Stimulated activated naive CD4-positive, alpha-beta T cell treated with Interleukin-2 at 50 U/mL for 16 hours (primary cell): Measurements from ENCODE around the gene OR56B4.
"Not testable (repeated sequence)": the region's sequence is repeated elsewhere in the genome, so short reads cannot be mapped to it uniquely, and the experiment has no call there.

ENCODE experiments used
- DNase-seq: peaks from one replicate; lab custom pipeline; 2025; lab: John Stamatoyannopoulos, UW

OR56B4 gene, protein sequence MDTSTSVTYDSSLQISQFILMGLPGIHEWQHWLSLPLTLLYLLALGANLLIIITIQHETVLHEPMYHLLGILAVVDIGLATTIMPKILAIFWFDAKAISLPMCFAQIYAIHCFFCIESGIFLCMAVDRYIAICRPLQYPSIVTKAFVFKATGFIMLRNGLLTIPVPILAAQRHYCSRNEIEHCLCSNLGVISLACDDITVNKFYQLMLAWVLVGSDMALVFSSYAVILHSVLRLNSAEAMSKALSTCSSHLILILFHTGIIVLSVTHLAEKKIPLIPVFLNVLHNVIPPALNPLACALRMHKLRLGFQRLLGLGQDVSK

DNA sequence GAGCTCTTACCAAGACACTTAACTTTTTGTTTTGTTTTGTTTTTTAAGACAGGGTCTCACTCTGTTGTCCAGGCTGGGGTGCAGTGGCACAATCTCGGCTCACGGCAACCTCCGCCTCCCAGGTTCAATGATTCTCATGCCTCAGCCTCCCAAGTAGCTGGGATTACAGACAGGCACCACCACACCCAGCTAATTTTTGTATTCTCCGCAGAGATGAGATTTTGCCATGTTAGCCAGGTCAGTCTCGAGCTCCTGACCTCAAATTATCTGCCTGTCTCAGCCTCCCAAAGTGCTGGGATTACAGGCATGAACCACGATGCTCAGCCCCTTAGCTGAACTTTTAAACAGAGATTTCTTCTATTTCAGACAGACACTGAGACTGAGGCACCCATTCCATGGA lies at the start of gene OR56B4:
TSS of gene OR56B4 (plus strand) at position 301 of the 400 bp plus-strand sequence. CDS start at position 396, 95 bp downstream.
- not testable (repeated sequence) for DNase-seq

GRCh38 chr11:6061475-6061874 lies 46.0 kb upstream of the OR56B4 start:
- DNase-seq = no peak

- no peak for DNase-seq
These were observed 44.7 kb upstream of the OR56B4 start for GRCh38 chr11:6062691-6063358.

GRCh38 chr11:6067502-6067901 lies 40.0 kb upstream of the OR56B4 start:
- no peak for DNase-seq

DNA sequence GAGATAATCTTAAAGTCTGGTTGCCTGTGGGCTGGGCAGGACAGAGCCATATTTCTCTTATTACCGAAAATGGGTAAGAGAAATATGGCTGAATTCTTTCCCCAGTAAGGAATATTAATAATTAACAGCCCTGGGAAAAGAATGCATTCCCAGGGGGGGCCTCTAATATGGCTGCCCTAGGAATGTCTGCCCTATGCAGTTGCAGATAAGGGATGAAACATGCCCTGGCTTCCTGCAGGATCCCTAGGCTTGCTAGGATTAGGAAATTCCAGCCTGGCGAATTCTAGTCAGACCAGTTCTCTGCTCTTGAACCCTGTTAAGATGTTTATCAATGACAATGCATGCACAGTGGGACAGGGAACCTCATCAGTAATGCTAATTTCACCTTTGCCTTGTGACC lies 31.0 kb upstream of the OR56B4 start:
- DNase-seq = not testable (repeated sequence)

- DNase-seq = no peak
These were observed 29.8 kb upstream of the OR56B4 start for GRCh38 chr11:6077723-6078122.

GRCh38 chr11:6079463-6079862 lies 28.0 kb upstream of the OR56B4 start:
- DNase-seq = no peak

DNA sequence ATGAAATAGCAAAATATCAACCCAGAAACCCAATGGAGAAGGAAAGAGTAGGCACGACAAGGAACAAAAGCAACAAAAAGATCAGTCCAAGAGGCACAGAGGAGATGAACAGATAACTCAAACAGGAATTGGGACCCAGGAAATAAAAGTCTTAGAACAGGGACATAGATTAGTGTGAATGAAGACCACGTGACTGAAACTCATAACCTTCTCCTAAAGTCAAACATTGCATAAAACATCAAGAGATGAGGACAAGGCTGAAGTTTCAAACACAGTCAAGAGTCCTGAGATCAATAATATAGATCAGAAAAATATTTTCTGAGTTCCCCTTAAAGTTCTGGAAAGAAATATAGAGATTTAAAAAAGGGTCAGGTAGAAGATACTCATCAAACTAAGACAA lies 24.4 kb upstream of the OR56B4 start:
- no peak for DNase-seq

- DNase-seq = no peak
These were observed 22.9 kb upstream of the OR56B4 start for GRCh38 chr11:6084587-6084986.

GRCh38 chr11:6094186-6094585 lies 13.3 kb upstream of the OR56B4 start:
- no peak for DNase-seq

GRCh38 chr11:6095798-6096197 lies 11.7 kb upstream of the OR56B4 start:
- DNase-seq = no peak

DNA sequence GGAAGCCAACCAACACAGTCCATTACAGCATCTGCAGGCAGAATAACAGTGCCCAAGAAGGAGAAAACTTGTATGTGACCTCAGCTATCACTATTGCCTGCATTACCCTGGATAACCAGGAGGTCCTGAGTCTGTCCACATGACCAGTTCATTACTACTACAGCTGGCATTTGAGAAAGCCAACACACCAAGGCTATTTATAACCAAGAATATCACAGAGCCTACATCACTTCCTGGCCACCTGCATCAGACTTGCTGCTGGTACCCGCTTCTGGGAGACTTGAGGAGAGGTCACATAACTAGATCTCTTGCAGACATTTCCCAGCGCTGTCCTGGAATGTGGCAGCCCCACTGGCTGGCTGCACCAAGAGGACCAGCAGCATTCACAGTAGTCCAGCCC lies 11.1 kb upstream of the OR56B4 start:
- DNase-seq = no peak

DNA sequence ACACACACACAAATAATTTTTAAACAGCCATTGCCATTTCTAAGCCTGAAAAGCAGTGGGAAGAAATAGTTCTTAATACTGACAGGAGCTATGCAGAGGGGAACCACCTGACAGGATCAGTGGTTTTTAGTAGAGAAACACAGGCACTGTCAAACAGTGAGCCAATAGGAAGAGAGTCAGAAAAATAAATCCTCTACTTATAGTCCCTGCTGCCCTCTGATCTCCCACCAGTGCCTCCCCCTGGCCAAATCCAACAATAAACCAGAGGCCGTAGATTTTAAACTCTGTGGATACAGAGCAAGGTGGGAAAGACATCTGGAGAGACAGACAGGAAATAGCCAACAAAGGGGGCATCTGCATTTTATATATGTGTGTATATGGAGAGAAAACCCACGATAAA lies 7.9 kb upstream of the OR56B4 start:
- DNase-seq = no peak

GRCh38 chr11:6110011-6110410 lies 2.5 kb downstream of the OR56B4 start:
- no peak for DNase-seq

- no peak for DNase-seq
These were observed 4.2 kb downstream of the OR56B4 start for GRCh38 chr11:6111673-6112072.

- DNase-seq = no peak
These were observed 9.2 kb downstream of the OR56B4 start for GRCh38 chr11:6116638-6117037.

DNA sequence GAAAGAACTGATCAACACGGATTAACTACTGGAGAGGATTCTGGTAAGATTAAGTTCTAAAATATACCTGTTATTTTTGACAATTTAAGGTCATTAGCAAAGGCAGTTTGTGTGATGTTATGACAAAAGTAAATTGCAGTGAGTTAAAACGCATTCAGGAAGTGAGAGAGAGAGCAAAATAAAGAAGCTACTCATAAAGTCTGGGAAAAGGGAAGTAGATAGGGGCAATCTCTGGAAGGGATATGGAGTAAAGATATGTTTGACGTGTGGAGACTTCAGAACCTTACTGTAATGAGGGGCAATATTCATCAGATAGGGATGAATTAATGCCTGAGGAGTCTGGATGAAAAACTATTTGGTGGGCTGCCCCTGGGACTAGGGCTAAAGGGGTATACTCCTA lies 16.8 kb downstream of the OR56B4 start:
- no peak for DNase-seq

DNA sequence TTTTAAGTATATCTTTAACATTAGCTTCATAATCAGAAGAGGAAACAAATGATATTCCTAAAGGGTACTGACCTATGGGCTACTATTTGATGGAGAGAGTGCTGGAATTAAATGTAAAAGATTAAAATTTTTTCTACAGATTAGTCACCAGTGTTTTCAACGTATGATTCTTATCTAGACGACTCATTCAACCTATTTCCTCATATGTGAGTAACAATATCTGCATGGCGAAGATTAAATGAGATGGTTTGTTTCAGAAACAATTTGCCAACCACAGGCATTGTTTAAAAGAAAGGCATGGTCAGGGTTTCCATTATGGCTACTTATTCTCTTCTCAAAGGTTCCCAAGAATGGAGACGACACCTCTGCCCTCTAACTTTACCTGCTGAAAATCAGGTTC lies 20.4 kb downstream of the OR56B4 start:
- DNase-seq = no peak

GRCh38 chr11:6129011-6129410 lies 21.5 kb downstream of the OR56B4 start:
- no peak for DNase-seq

DNA sequence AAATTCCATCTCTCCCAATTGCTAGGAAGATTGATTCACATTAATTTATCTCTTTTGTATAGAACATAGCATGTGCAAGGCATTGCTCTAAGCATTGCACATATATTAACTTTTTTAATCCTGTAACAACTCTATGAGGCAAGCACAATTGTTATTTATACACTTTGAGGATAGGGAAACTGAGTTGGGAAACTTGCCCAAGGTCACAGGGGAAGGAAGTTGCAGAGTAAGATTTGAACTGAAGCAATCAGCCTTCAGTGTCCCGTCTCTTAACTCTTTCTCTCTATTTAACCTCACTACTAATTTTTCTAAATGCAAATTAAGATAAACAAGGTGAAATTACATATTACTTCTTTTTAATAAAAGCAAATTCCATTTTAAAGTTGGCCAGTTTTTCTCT lies 22.2 kb downstream of the OR56B4 start:
- no peak for DNase-seq

GRCh38 chr11:6132431-6132830 lies 24.9 kb downstream of the OR56B4 start:
- DNase-seq = no peak

GRCh38 chr11:6135936-6136335 lies 28.5 kb downstream of the OR56B4 start:
- DNase-seq = not testable (repeated sequence)

GRCh38 chr11:6142936-6143335 lies 35.5 kb downstream of the OR56B4 start:
- DNase-seq = no peak

DNA sequence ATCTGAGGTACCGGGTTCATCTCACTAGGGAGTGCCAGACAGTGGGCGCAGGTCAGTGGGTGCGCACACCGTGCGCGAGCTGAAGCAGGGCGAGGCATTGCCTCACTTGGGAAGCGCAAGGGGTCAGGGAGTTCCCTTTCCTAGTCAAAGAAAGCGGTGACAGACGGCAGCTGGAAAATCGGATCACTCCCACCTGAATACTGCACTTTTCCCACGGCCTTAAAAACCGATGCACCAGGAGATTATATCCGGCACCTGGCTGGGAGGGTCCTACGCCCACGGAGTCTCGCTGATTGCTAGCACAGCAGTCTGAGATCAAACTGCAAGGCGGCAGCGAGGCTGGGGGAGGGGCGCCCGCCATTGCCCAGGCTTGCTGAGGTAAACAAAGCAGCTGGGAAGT lies 36.3 kb downstream of the OR56B4 start:
- not testable (repeated sequence) for DNase-seq
